HAP-1 (cell line): ENCODE measurements around the gene ZNF865.

Experiments
- DNase-seq, 2 experiments: peaks; one replicate each; pipeline ENCODE4 v3.0.0-alpha.2; 2016 to 2020; ENCODE audit warnings: low spot score in 2 of 2
- H3K27me3 ChIP-seq: fragments of 250-450 bp; sonication (Bioruptor Pico); 2 replicates; pipeline ENCODE4 v1.5.1; 2020; ENCODE audit warnings: low read depth, mild to moderate bottlenecking, moderate library complexity
- H3K36me3 ChIP-seq: fragments of 250-450 bp; sonication (Bioruptor Pico); replicated peaks from 2 replicates; pipeline ENCODE4 v1.5.1; 2020; ENCODE audit warnings: mild to moderate bottlenecking
- H3K4me1 ChIP-seq: fragments of 250-450 bp; sonication (Bioruptor Pico); 2 replicates; pipeline ENCODE4 v1.5.1; 2020; ENCODE audit warnings: mild to moderate bottlenecking
- H3K4me3 ChIP-seq: fragments of 250-450 bp; sonication (Bioruptor Pico); 2 replicates; pipeline ENCODE4 v1.5.1; 2020; ENCODE audit warnings: mild to moderate bottlenecking, moderate library complexity
- H3K9me3 ChIP-seq: fragments of 250-450 bp; sonication (Bioruptor Pico); 2 replicates; pipeline ENCODE4 v1.5.1; 2020; ENCODE audit warnings: mild to moderate bottlenecking, moderate library complexity
- in situ Hi-C: fragments of 300-500 bp; cut with MboI; formaldehyde crosslinking; loops from 3 replicates; pipeline ENCODE4 v1.14.3; 2020; ENCODE audit warnings: low sequenced_read_pairs, inconsistent platforms, mixed read lengths

ZNF865 gene

GRCh38 chr19:55605207-55605636, 225 bp upstream of the ZNF865 start:
- Histone ChIP-seq H3K36me3 (peaks cover 7% of the 10 kb centered on the region), H3K9me3 (no peaks in the 10 kb centered on the region), H3K27me3 (no peaks in the 10 kb centered on the region), H3K4me1 (peaks cover 10% of the 10 kb centered on the region), H3K4me3 (peak overlapping the region; percentile 56)
- DNase-seq: peak; percentile 98 to 100
- in situ Hi-C loops: no loop called here

- peaks cover 7% of the 10 kb centered on the region for H3K36me3 ChIP-seq
- DNase-seq: no peak
- H3K4me1 ChIP-seq: peaks cover 5% of the 10 kb centered on the region; the same call in 1 of the 2 replicates
- in situ Hi-C loops: no loop called here
- no peaks in the 10 kb centered on the region for H3K27me3 ChIP-seq
- peak overlapping the region; percentile 56 for H3K4me3 ChIP-seq
- H3K9me3 ChIP-seq: no peaks in the 10 kb centered on the region
These were observed 982 bp downstream of the ZNF865 start for GRCh38 chr19:55606471-55606787.

- no peaks in the 10 kb centered on the region for H3K27me3 ChIP-seq
- no peaks in the 10 kb centered on the region for H3K9me3 ChIP-seq
- peaks cover 5% of the 10 kb centered on the region; the same call in 1 of the 2 replicates for H3K4me1 ChIP-seq
- peak overlapping the region; percentile 56; the same call in 1 of the 2 replicates for H3K4me3 ChIP-seq
- no peak for DNase-seq
- in situ Hi-C loops: no loop called here
- H3K36me3 ChIP-seq: peaks cover 7% of the 10 kb centered on the region
These were observed 1.4 kb downstream of the ZNF865 start for GRCh38 chr19:55606817-55607216.

GRCh38 chr19:55609326-55609725, 3.9 kb downstream of the ZNF865 start:
- H3K27me3 ChIP-seq: no peaks in the 10 kb centered on the region
- in situ Hi-C loops: no loop called here
- no peak overlapping the region for H3K4me3 ChIP-seq
- H3K9me3 ChIP-seq: no peaks in the 10 kb centered on the region
- H3K36me3 ChIP-seq: peaks cover 7% of the 10 kb centered on the region
- H3K4me1 ChIP-seq: peaks cover 5% of the 10 kb centered on the region; the same call in 1 of the 2 replicates
- no peak for DNase-seq

GRCh38 chr19:55611300-55611982, 6.0 kb downstream of the ZNF865 start:
- H3K4me3 ChIP-seq: no peak overlapping the region
- no peaks in the 10 kb centered on the region for H3K27me3 ChIP-seq
- in situ Hi-C loops: no loop called here
- no peaks in the 10 kb centered on the region for H3K4me1 ChIP-seq
- H3K36me3 ChIP-seq: peaks cover 16% of the 10 kb centered on the region
- DNase-seq: no peak
- H3K9me3 ChIP-seq: no peaks in the 10 kb centered on the region

GRCh38 chr19:55611983-55612645, 6.7 kb downstream of the ZNF865 start:
- Histone ChIP-seq H3K9me3 (no peaks in the 10 kb centered on the region), H3K36me3 (peaks cover 20% of the 10 kb centered on the region), H3K4me3 (no peak overlapping the region), H3K4me1 (no peaks in the 10 kb centered on the region), H3K27me3 (no peaks in the 10 kb centered on the region)
- in situ Hi-C loops: no loop called here
- no peak for DNase-seq

- DNase-seq: no peak
- H3K4me1 ChIP-seq: no peaks in the 10 kb centered on the region
- H3K27me3 ChIP-seq: no peaks in the 10 kb centered on the region
- peaks cover 24% of the 10 kb centered on the region for H3K36me3 ChIP-seq
- in situ Hi-C loops: no loop called here
- H3K4me3 ChIP-seq: no peak overlapping the region
- no peaks in the 10 kb centered on the region for H3K9me3 ChIP-seq
These were observed 7.9 kb downstream of the ZNF865 start for GRCh38 chr19:55613396-55613795.

- no peak for DNase-seq
- Histone ChIP-seq H3K36me3 (peaks cover 23% of the 10 kb centered on the region), H3K27me3 (no peaks in the 10 kb centered on the region), H3K9me3 (no peaks in the 10 kb centered on the region), H3K4me3 (no peak overlapping the region), H3K4me1 (no peaks in the 10 kb centered on the region)
- in situ Hi-C loops: no loop called here
These were observed 8.7 kb downstream of the ZNF865 start for GRCh38 chr19:55613930-55614710.

GRCh38 chr19:55614711-55615542, 9.5 kb downstream of the ZNF865 start:
- Histone ChIP-seq H3K36me3 (peaks cover 17% of the 10 kb centered on the region), H3K27me3 (no peaks in the 10 kb centered on the region), H3K4me1 (no peaks in the 10 kb centered on the region), H3K9me3 (no peaks in the 10 kb centered on the region), H3K4me3 (no peak overlapping the region)
- no peak for DNase-seq
- in situ Hi-C loops: no loop called here

- no peak for DNase-seq
- no peak overlapping the region for H3K4me3 ChIP-seq
- no peaks in the 10 kb centered on the region for H3K9me3 ChIP-seq
- no peaks in the 10 kb centered on the region for H3K27me3 ChIP-seq
- H3K4me1 ChIP-seq: no peaks in the 10 kb centered on the region
- in situ Hi-C loops: no loop called here
- peaks cover 16% of the 10 kb centered on the region for H3K36me3 ChIP-seq
These were observed 10.3 kb downstream of the ZNF865 start for GRCh38 chr19:55615543-55616394.

- H3K4me1 ChIP-seq: no peaks in the 10 kb centered on the region
- no peaks in the 10 kb centered on the region for H3K9me3 ChIP-seq
- in situ Hi-C loops: no loop called here
- H3K36me3 ChIP-seq: peaks cover 16% of the 10 kb centered on the region
- no peak overlapping the region for H3K4me3 ChIP-seq
- H3K27me3 ChIP-seq: no peaks in the 10 kb centered on the region
- no peak for DNase-seq
These were observed 11.0 kb downstream of the ZNF865 start for GRCh38 chr19:55616395-55616875.

- no peaks in the 10 kb centered on the region for H3K9me3 ChIP-seq
- H3K4me3 ChIP-seq: no peak overlapping the region
- no peaks in the 10 kb centered on the region for H3K4me1 ChIP-seq
- no peaks in the 10 kb centered on the region for H3K27me3 ChIP-seq
- H3K36me3 ChIP-seq: peaks cover 16% of the 10 kb centered on the region
- no peak for DNase-seq
- in situ Hi-C loops: no loop called here
These were observed 12.0 kb downstream of the ZNF865 start for GRCh38 chr19:55617426-55617825.
